OCI-LY1 (cell line): ENCODE data around the gene SHROOM4.

Experiments used
- CTCF ChIP-seq: fragments of 200-600 bp; sonication (generic), shearing (Covaris generic); IDR thresholded peaks from 2 replicates; pipeline ENCODE4 v1.5.1; 2017; ENCODE audit warnings: mild to moderate bottlenecking, antibody characterized with exemption, low read length, moderate library complexity, mixed read lengths
- EZH2 ChIP-seq: fragments of 200-600 bp; sonication (generic), shearing (Covaris generic); IDR thresholded peaks from 2 replicates; pipeline ENCODE4 v1.8.0; 2017; ENCODE audit warnings: borderline replicate concordance, mixed run types, mild to moderate bottlenecking, antibody characterized with exemption, low read length, moderate library complexity, mixed read lengths

- no peak for TF ChIP-seq CTCF
- TF ChIP-seq EZH2, result no peak
These were observed 42.6 kb downstream of the SHROOM4 start for GRCh38 chrX:50771382-50771781.
